ENCODE measurements around the gene IRF8. TPM values are rescaled to one million over a fixed set of nuclear protein-coding genes. Genes with fewer than 3 reads are reported as not detected.

The IRF8 gene
- total and polyA plus RNA-seq, 2 of the 13 experiments (the other 11 are each of a cell fraction or from before 2014, with no cell fraction given): not detected

- Histone ChIP-seq H3K79me2 (ENCODE audit: insufficient read depth, low read length) (no peaks in the 10 kb centered on the region), H3K27me3 (ENCODE audit: control insufficient read depth in 1 of 2, insufficient read depth in 2 of 2, low read length in 2 of 2) (peaks cover 7 to 65% of the 10 kb centered on the region in 2 experiments; a peak in 4 of 5 replicates), H3K4me1 (ENCODE audit: insufficient read depth, low read length) (no peaks in the 10 kb centered on the region), H3K9me3 (ENCODE audit: low read length) (no peaks in the 10 kb centered on the region), H3K36me3 (replicated peaks in 1 of 2; ENCODE audit: control insufficient read depth in 1 of 2, insufficient read depth in 2 of 2, low read length in 2 of 2) (no peaks in the 10 kb centered on the region), H3K9ac (ENCODE audit: insufficient read depth, low read depth, low read length) (no peak overlapping the region), H4K20me1 (ENCODE audit: insufficient read depth, low read length) (no peaks in the 10 kb centered on the region; the same call in 1 of the 2 replicates), H3K4me2 (ENCODE audit: low read depth, low read length) (no peak overlapping the region), H2AFZ (ENCODE audit: low read length) (no peak overlapping the region), H3K4me3 (replicated peaks in 1 of 3; ENCODE audit: insufficient read depth in 1 of 3, low read depth in 2 of 3, low read length in 3 of 3) (no peak overlapping the region), H3K27ac (ENCODE audit: extremely low read length, insufficient read depth, low read length) (no peak overlapping the region)
- in situ Hi-C loops (cut with HindIII; ENCODE audit: extremely low pct_ligation_motif_present, low pct_unique_long_range_greater_than_20kb): no loop called here
- ATAC-seq: no peak
- TF ChIP-seq ZNF713 (CRISPR knock-in tag; IDR thresholded peaks at IDR 0.05) (no peak), TCF7L2 (IDR thresholded peaks at IDR 0.05; ENCODE audit: low read depth, low read length) (no peak)
- intact Hi-C loops (cut with micrococcal nuclease; ENCODE audit: unreplicated experiment): no loop called here
- no TSS peak for BruUV-seq (replicated peaks)
- ChIA-PET CTCF (ENCODE audit: low intra/inter-chr PET ratio, low total read pairs) (no interaction called here), POLR2A (no interaction called here)
- 49% methylated on average over 17 of the region's 17 CpGs for WGBS (ENCODE audit: low lambda C conversion rate)
- no peak for DNase-seq (ENCODE audit: low spot score)
- FAIRE-seq: no peak
Measured at GRCh38 chr16:85900027-85900792, 1.2 kb downstream of the IRF8 start.

- H3K9me3 ChIP-seq (ENCODE audit: low read length): no peaks in the 10 kb centered on the region
- POLR2A ChIA-PET: no interaction called here
- WGBS (ENCODE audit: low lambda C conversion rate): 27% methylated on average over 4 of the region's 4 CpGs
- no peak overlapping the region for H3K9ac ChIP-seq (ENCODE audit: insufficient read depth, low read depth, low read length)
- H4K20me1 ChIP-seq (ENCODE audit: insufficient read depth, low read length): no peaks in the 10 kb centered on the region; the same call in 1 of the 2 replicates
- no peak for FAIRE-seq
- H3K27me3 ChIP-seq (ENCODE audit: control insufficient read depth in 1 of 2, insufficient read depth in 2 of 2, low read length in 2 of 2): peaks cover 7 to 56% of the 10 kb centered on the region in 2 experiments; a peak in 4 of 5 replicates
- DNase-seq (ENCODE audit: low spot score): no peak
- H2AFZ ChIP-seq (ENCODE audit: low read length): no peak overlapping the region
- H3K27ac ChIP-seq (ENCODE audit: extremely low read length, insufficient read depth, low read length): no peak overlapping the region
- H3K36me3 ChIP-seq (replicated peaks in 1 of 2; ENCODE audit: control insufficient read depth in 1 of 2, insufficient read depth in 2 of 2, low read length in 2 of 2): no peaks in the 10 kb centered on the region
- H3K4me3 ChIP-seq (replicated peaks in 1 of 3; ENCODE audit: insufficient read depth in 1 of 3, low read depth in 2 of 3, low read length in 3 of 3): no peak overlapping the region
- TF ChIP-seq CREB1 (IDR thresholded peaks at IDR 0.05) (peak; percentile 93), CREB1 (CRISPR knock-in tag; IDR thresholded peaks at IDR 0.05) (no peak), ZNF740 (CRISPR knock-in tag; IDR thresholded peaks at IDR 0.05) (no peak), ATF7 (IDR thresholded peaks at IDR 0.05) (0 out of 2 replicates have a peak, but pooled peaks have one; percentile 27), ATF7 (CRISPR knock-in tag; IDR thresholded peaks at IDR 0.05) (no peak)
- ATAC-seq: no peak
- no peaks in the 10 kb centered on the region for H3K79me2 ChIP-seq (ENCODE audit: insufficient read depth, low read length)
- no peaks in the 10 kb centered on the region for H3K4me1 ChIP-seq (ENCODE audit: insufficient read depth, low read length)
- in situ Hi-C loops (cut with HindIII; ENCODE audit: extremely low pct_ligation_motif_present, low pct_unique_long_range_greater_than_20kb): no loop called here
- no peak overlapping the region for H3K4me2 ChIP-seq (ENCODE audit: low read depth, low read length)
- CTCF ChIA-PET (ENCODE audit: low intra/inter-chr PET ratio, low total read pairs): no interaction called here
- intact Hi-C loops (cut with micrococcal nuclease; ENCODE audit: unreplicated experiment): no loop called here
- no TSS peak for BruUV-seq (replicated peaks)
Measured at GRCh38 chr16:85901110-85901509, 2.1 kb downstream of the IRF8 start.

Data from HepG2 (cell line).